Neural cell (in vitro differentiated cells): ENCODE data around the gene RPL28. TPM values are rescaled to one million over a fixed set of nuclear protein-coding genes. Genes with fewer than 3 reads are reported as not detected.
"Not testable (repeated sequence)": the region's sequence is repeated elsewhere in the genome, so short reads cannot be mapped to it uniquely, and the experiment has no call there.

Source experiments
- H2AFZ ChIP-seq: fragments of 200-600, 300-800 bp; sonication (generic), shearing (Covaris generic); 2 replicates; pipeline ENCODE4 v1.6.0; 2014; ENCODE audit warnings: low read depth, mild to moderate bottlenecking, antibody characterized with exemption, low read length, moderate library complexity
- H3F3A ChIP-seq: fragments of 200-600 bp; shearing (Covaris generic); 2 replicates; pipeline ENCODE4 v1.6.1; 2016; ENCODE audit warnings: mild to moderate bottlenecking, moderate library complexity, mixed read lengths, antibody characterized with exemption, low read length; ENCODE audit not compliant: insufficient read depth, poor library complexity, severe bottlenecking
- H3K27ac ChIP-seq: fragments of 200-600, 300-800 bp; sonication (generic), shearing (Covaris generic); 2 replicates; pipeline ENCODE4 v1.5.1; 2014; ENCODE audit warnings: mild to moderate bottlenecking, low read length, moderate library complexity
- H3K27me3 ChIP-seq: fragments of 300-800, 200-600 bp; sonication (generic), shearing (Covaris generic); 2 replicates; pipeline ENCODE4 v1.6.0; 2014; ENCODE audit warnings: mild to moderate bottlenecking, low read depth, low read length, moderate library complexity; ENCODE audit not compliant: insufficient read depth
- H3K36me3 ChIP-seq: fragments of 300-800, 200-600 bp; sonication (generic), shearing (Covaris generic); 2 replicates; pipeline ENCODE4 v1.5.1; 2014; ENCODE audit warnings: mild to moderate bottlenecking, antibody characterized with exemption, low read length, moderate library complexity; ENCODE audit not compliant: insufficient read depth
- H3K4me2 ChIP-seq: fragments of 300-800, 200-600 bp; sonication (generic), shearing (Covaris generic); 2 replicates; pipeline ENCODE4 v1.6.0; 2014; ENCODE audit warnings: mild to moderate bottlenecking, low read length
- H3K4me3 ChIP-seq: fragments of 300-800, 200-600 bp; sonication (generic), shearing (Covaris generic); 2 replicates; pipeline ENCODE4 v1.5.1; 2014; ENCODE audit warnings: mild to moderate bottlenecking, low read length, moderate library complexity
- H3K79me2 ChIP-seq: fragments of 200-600 bp; shearing (Covaris generic); replicated peaks from 2 replicates; pipeline ENCODE4 v1.6.0; 2014; ENCODE audit warnings: mild to moderate bottlenecking, low read length, moderate library complexity; ENCODE audit not compliant: insufficient read depth
- H3K9ac ChIP-seq: fragments of 300-800, 200-600 bp; sonication (generic), shearing (Covaris generic); 2 replicates; pipeline ENCODE4 v1.6.1; 2016; ENCODE audit warnings: mild to moderate bottlenecking, low read length, mixed read lengths
- H3K9me2 ChIP-seq: fragments of 200-600 bp; shearing (Covaris generic); 2 replicates; pipeline ENCODE4 v1.6.1; 2016; ENCODE audit warnings: mild to moderate bottlenecking, low read length, mixed read lengths; ENCODE audit not compliant: insufficient read depth
- H3K9me3 ChIP-seq: fragments of 200-600, 300-800 bp; sonication (generic), shearing (Covaris generic); 2 replicates; pipeline ENCODE4 v1.6.1; 2016; ENCODE audit warnings: mild to moderate bottlenecking, mixed run types, low read length, moderate library complexity, mixed read lengths
- H4K20me1 ChIP-seq: fragments of 200-600 bp; shearing (Covaris generic); 2 replicates; pipeline ENCODE4 v1.6.1; 2016; ENCODE audit warnings: mild to moderate bottlenecking, mixed run types; ENCODE audit not compliant: insufficient read depth
- EP300 ChIP-seq: fragments of 450-650 bp; conservative IDR thresholded peaks from 2 replicates; pipeline ENCODE4 v1.6.1; 2014; ENCODE audit warnings: antibody characterized with exemption, mild to moderate bottlenecking, moderate library complexity; ENCODE audit not compliant: poor library complexity, severe bottlenecking
- EZH2 ChIP-seq: fragments of 200-600, 300-800 bp; shearing (Covaris generic), sonication (generic); IDR thresholded peaks from 2 replicates; pipeline ENCODE4 v1.6.1; 2014; ENCODE audit warnings: antibody characterized with exemption, low read length, borderline replicate concordance, mild to moderate bottlenecking; ENCODE audit not compliant: insufficient read depth, poor library complexity, severe bottlenecking
- MXI1 ChIP-seq: fragments of 450-650 bp; conservative IDR thresholded peaks from 2 replicates; pipeline ENCODE4 v1.6.1; 2014; ENCODE audit warnings: antibody characterized with exemption, mild to moderate bottlenecking; ENCODE audit not compliant: poor library complexity, severe bottlenecking
- POLR2AphosphoS5 ChIP-seq: IDR thresholded peaks from 2 replicates; pipeline ENCODE4 v1.6.1; 2012
- RAD21 ChIP-seq: fragments of 450-650 bp; conservative IDR thresholded peaks from 2 replicates; pipeline ENCODE4 v1.6.1; 2014; ENCODE audit warnings: antibody characterized with exemption, mild to moderate bottlenecking, moderate library complexity
- SMC3 ChIP-seq: fragments of 450-650 bp; conservative IDR thresholded peaks from 2 replicates; pipeline ENCODE4 v1.6.1; 2014; ENCODE audit warnings: antibody characterized with exemption, mild to moderate bottlenecking, moderate library complexity; ENCODE audit not compliant: poor library complexity
- TAF1 ChIP-seq: IDR thresholded peaks from 2 replicates; pipeline ENCODE4 v1.6.1; 2012; ENCODE audit warnings: low read depth
- polyA plus RNA-seq: library from polyadenylated mRNA; depleted of rRNA; stranded (reverse); fragments of >200 nt; gene quantifications from 2 replicates; pipeline ENCODE4 v1.2.3, GENCODE V29; 2014
- TF ChIP-seq, protein P1 (sequence below): IDR thresholded peaks from 2 replicates; pipeline ENCODE4 v1.6.1; 2012; ENCODE audit warnings: borderline replicate concordance
- TF ChIP-seq, protein P2 (sequence below): fragments of 450-650 bp; IDR thresholded peaks from 2 replicates; pipeline ENCODE4 v1.5.1; 2014; ENCODE audit warnings: antibody characterized with exemption, mild to moderate bottlenecking, moderate library complexity; ENCODE audit not compliant: poor library complexity, severe bottlenecking

The RPL28 gene
- polyA plus RNA-seq, 1 donor from 2014 or later = 195 TPM

DNA sequence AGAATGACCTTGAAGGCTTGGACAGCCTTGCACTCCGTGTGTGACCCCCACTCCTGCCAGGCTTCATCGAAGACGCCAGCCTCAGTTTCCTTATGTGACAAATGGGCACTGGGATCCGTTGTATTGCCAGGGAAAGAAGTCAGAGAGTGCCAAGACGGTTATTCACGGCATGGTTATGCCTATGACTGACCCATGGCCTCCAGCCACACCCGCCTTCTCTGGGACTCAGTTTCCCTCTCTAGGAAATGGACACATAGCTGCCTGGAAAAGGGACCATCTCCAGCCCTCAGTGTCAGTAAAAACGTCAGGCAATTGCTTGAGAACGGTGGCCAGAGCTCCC, 22.8 kb downstream of the RPL28 start:
- H3F3A ChIP-seq = peaks cover 4% of the 10 kb centered on the region

DNA sequence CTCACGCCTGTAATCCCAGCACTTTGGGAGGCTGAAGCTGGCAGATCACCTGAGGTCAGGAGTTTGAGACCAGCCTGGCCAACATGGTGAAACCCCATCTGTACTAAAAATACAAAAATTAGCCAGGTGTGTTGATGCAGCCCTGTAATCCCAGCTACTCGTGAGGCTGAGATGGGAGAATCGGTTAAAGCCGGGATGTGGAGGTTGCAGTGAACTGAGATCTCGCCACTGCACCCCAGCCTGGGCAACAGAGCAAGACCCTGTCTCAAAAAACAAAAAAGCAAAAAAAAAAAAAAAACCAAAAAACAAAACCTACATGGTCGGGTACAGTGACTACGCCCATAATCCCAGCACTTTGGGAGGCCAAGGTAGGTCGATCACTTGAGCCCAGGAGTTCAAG, 23.4 kb downstream of the RPL28 start:
- Histone ChIP-seq H3K79me2 (peaks cover 21% of the 10 kb centered on the region), H3K9ac (peak overlapping the region; percentile 73), H3K27ac (peak overlapping the region; percentile 99)
- not testable (repeated sequence) for H3K27me3 ChIP-seq, H3F3A ChIP-seq, H3K9me2 ChIP-seq, H2AFZ ChIP-seq, H3K4me2 ChIP-seq, H3K4me3 ChIP-seq, H3K36me3 ChIP-seq, H3K9me3 ChIP-seq, H4K20me1 ChIP-seq

More for the DNA sequence above, 22.8 kb downstream of the RPL28 start:
- H3K9me2 ChIP-seq = no peaks in the 10 kb centered on the region
- no peaks in the 10 kb centered on the region for H3K27me3 ChIP-seq
- H3K79me2 ChIP-seq = peaks cover 21% of the 10 kb centered on the region
- H4K20me1 ChIP-seq = no peaks in the 10 kb centered on the region
- peak overlapping the region; percentile 79 for H3K4me2 ChIP-seq
- H3K4me3 ChIP-seq = peak overlapping the region; percentile 90
- H3K9ac ChIP-seq = peak overlapping the region; percentile 73
- H3K36me3 ChIP-seq = no peaks in the 10 kb centered on the region
- peak overlapping the region; percentile 99 for H3K27ac ChIP-seq
- H2AFZ ChIP-seq = peak overlapping the region; percentile 85
- no peaks in the 10 kb centered on the region for H3K9me3 ChIP-seq
- no peak for TF ChIP-seq EP300
- TF ChIP-seq TAF1 = peak; percentile 14
- peak; percentile 10 for TF ChIP-seq RAD21

DNA sequence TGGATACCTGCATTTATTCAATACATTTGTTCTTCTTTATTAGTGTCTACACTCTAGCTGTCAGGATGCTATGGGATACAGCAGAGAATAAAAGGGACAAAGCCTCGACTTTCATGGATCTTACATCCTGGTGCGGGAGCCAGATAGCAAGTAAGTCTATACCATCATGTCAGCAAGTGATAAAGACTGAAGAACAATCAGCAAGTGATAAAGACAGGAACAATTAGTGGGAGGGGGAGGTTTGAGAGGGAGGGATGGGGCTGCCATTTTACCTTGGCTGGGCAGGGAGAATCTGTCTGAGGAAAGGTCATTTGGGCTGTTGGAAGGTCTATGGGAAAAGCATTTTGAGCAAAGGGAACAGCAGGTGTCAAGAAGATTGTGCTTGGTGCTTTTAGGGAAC, 24.4 kb downstream of the RPL28 start:
- H3K9ac ChIP-seq = no peak overlapping the region
- peaks cover 21% of the 10 kb centered on the region for H3K79me2 ChIP-seq
- H2AFZ ChIP-seq = no peak overlapping the region
- no peaks in the 10 kb centered on the region for H4K20me1 ChIP-seq
- no peaks in the 10 kb centered on the region for H3K9me2 ChIP-seq
- H3K4me3 ChIP-seq = no peak overlapping the region
- H3K4me2 ChIP-seq = no peak overlapping the region
- H3K27me3 ChIP-seq = no peaks in the 10 kb centered on the region
- H3K36me3 ChIP-seq = no peaks in the 10 kb centered on the region
- H3F3A ChIP-seq = peaks cover 4% of the 10 kb centered on the region
- no peaks in the 10 kb centered on the region for H3K9me3 ChIP-seq
- TF ChIP-seq, protein P1, sequence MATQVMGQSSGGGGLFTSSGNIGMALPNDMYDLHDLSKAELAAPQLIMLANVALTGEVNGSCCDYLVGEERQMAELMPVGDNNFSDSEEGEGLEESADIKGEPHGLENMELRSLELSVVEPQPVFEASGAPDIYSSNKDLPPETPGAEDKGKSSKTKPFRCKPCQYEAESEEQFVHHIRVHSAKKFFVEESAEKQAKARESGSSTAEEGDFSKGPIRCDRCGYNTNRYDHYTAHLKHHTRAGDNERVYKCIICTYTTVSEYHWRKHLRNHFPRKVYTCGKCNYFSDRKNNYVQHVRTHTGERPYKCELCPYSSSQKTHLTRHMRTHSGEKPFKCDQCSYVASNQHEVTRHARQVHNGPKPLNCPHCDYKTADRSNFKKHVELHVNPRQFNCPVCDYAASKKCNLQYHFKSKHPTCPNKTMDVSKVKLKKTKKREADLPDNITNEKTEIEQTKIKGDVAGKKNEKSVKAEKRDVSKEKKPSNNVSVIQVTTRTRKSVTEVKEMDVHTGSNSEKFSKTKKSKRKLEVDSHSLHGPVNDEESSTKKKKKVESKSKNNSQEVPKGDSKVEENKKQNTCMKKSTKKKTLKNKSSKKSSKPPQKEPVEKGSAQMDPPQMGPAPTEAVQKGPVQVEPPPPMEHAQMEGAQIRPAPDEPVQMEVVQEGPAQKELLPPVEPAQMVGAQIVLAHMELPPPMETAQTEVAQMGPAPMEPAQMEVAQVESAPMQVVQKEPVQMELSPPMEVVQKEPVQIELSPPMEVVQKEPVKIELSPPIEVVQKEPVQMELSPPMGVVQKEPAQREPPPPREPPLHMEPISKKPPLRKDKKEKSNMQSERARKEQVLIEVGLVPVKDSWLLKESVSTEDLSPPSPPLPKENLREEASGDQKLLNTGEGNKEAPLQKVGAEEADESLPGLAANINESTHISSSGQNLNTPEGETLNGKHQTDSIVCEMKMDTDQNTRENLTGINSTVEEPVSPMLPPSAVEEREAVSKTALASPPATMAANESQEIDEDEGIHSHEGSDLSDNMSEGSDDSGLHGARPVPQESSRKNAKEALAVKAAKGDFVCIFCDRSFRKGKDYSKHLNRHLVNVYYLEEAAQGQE = no peak
- no peak for TF ChIP-seq POLR2AphosphoS5
- TF ChIP-seq RAD21 = no peak
- no peak for TF ChIP-seq EP300
- no peak for TF ChIP-seq EZH2
- TF ChIP-seq TAF1 = no peak
- TF ChIP-seq SMC3 = no peak
- TF ChIP-seq MXI1 = no peak
- TF ChIP-seq, protein P2, sequence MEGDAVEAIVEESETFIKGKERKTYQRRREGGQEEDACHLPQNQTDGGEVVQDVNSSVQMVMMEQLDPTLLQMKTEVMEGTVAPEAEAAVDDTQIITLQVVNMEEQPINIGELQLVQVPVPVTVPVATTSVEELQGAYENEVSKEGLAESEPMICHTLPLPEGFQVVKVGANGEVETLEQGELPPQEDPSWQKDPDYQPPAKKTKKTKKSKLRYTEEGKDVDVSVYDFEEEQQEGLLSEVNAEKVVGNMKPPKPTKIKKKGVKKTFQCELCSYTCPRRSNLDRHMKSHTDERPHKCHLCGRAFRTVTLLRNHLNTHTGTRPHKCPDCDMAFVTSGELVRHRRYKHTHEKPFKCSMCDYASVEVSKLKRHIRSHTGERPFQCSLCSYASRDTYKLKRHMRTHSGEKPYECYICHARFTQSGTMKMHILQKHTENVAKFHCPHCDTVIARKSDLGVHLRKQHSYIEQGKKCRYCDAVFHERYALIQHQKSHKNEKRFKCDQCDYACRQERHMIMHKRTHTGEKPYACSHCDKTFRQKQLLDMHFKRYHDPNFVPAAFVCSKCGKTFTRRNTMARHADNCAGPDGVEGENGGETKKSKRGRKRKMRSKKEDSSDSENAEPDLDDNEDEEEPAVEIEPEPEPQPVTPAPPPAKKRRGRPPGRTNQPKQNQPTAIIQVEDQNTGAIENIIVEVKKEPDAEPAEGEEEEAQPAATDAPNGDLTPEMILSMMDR = no peak
- no peak overlapping the region for H3K27ac ChIP-seq
